A549 (cell line): ENCODE results near the gene SLC25A15.

Source experiments
- MYC ChIP-seq: IDR thresholded peaks from 2 replicates; pipeline ENCODE4 v1.6.1; 2012; ENCODE audit warnings: mild to moderate bottlenecking, inconsistent platforms, low read length, improper control_type of control experiment, borderline replicate concordance
- TF ChIP-seq, protein P1 (sequence below): fragments of >200 bp; sonication (Bioruptor Twin); formaldehyde crosslinking; IDR thresholded peaks from 3 replicates; pipeline ENCODE4 v1.5.1; 2016

DNA sequence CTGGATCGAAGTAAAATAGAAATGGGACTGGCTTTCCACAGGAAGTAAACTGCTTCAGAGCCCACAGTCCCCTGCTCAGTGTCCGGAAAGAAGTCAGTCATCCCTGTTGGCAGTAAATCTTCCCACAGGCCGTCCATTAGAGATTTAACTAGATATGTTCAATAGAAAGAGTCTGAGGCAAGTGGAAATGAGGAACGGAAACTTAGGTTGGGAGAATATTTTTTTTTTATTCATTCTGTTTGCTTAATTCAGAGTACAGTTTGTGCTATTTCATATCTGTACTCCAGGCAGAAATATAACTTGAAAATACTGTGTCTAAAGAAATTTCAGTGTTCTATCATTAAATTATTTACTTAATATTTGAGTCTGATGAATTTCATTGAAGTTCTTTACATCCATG, 22.7 kb downstream of the SLC25A15 start:
- no peak for TF ChIP-seq MYC
- TF ChIP-seq, protein P1, sequence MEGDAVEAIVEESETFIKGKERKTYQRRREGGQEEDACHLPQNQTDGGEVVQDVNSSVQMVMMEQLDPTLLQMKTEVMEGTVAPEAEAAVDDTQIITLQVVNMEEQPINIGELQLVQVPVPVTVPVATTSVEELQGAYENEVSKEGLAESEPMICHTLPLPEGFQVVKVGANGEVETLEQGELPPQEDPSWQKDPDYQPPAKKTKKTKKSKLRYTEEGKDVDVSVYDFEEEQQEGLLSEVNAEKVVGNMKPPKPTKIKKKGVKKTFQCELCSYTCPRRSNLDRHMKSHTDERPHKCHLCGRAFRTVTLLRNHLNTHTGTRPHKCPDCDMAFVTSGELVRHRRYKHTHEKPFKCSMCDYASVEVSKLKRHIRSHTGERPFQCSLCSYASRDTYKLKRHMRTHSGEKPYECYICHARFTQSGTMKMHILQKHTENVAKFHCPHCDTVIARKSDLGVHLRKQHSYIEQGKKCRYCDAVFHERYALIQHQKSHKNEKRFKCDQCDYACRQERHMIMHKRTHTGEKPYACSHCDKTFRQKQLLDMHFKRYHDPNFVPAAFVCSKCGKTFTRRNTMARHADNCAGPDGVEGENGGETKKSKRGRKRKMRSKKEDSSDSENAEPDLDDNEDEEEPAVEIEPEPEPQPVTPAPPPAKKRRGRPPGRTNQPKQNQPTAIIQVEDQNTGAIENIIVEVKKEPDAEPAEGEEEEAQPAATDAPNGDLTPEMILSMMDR = no peak
